Activated CD4-positive, alpha-beta T cell treated with anti-CD3 and anti-CD28 coated beads, Interleukin-2, amount 50 U/mL, for 4 hours (primary cell): ENCODE measurements around the gene CHEK2.
"Not testable (repeated sequence)": the region's sequence is repeated elsewhere in the genome, so short reads cannot be mapped to it uniquely, and the experiment has no call there.

Source experiments
- DNase-seq, 2 experiments: peaks; one replicate each; pipeline ENCODE4 v3.0.0-alpha.2; 2020

Gene CHEK2

DNA sequence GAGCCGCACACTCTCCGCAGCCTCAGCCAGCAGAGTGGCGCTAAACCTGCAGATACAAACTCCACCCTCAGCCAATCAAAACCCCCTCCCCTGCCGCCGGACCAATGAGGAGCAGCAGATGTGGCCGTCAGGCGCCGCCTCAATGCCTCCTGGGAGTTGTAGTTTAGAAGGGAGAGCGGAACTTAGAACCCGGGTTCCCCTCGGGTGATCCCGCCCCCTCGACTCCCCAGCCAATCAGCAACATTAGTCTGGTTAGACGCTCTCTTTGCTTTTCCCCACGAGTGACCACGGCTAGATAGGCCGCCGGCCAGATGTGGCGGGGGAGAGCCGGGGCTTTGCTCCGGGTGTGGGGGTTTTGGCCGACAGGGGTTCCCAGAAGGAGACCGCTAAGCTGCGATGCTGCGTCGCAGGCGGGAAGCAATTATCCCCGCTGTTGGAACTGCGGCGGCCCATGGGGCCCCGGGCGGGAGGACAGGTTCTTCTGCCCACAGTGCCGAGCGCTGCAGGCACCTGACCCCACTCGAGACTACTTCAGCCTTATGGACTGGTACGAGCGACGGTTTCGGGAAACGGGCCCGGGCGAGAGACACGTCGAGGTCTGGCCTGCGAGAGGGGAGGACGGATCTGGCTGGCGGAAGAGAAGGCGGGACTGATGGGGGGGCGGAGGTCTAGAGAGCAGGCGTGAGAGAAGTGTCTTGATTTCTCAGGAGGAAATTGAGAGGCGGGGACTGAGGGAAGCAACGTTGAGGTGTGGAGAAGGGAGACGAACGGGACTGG is at the start of gene CHEK2, which contains the start of gene HSCB:
Gene CHEK2 (minus strand): TSS at position 36 of the 777 bp plus-strand sequence. CDS start 7,099 bp downstream, outside the sequence.
Gene HSCB (plus strand): TSS at position 255 of the 777 bp plus-strand sequence. CDS start 57 bp downstream, at position 312.
- DNase-seq, result peak; percentile 97

DNA sequence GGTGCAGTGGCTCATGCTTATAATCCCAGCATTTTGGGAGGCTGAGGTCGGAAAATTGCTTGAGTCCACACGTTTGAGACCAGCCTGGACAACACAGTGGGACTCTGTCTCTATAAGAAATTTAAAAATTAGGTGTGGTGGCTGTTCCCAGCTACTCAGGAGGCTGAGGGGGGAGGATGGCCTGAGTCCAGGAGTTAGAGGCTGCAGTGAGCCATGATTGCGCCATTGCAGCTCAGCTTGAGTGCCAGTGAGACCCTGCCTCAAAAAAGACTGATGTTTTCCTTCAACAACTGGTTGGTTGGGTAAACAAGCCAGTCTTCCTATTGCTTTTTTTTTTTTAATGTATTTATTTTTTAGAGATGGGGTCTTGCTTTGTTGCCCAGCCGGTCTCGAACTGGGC is 49.5 kb upstream of the CHEK2 start:
- no peak for DNase-seq

DNA sequence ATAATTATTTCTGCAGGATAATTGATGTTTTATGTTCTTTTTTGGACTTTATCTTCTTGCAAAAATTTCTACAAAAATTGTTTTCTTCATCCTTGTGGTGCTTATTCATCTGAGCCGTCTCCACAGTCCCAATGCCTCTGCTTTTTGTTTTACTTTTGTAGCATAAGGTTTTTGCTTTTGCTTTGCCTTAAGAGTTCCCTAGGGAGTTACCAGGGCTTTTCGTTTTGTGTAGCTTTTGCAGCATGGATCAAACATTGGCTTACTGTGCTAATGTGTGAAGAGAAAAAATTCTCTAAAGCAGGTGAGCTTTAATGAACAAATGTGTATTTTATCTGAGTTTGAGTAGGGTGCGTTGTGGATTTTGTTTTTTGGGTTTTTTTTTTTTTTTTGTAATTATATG is 47.0 kb upstream of the CHEK2 start:
- DNase-seq, result no peak

DNA sequence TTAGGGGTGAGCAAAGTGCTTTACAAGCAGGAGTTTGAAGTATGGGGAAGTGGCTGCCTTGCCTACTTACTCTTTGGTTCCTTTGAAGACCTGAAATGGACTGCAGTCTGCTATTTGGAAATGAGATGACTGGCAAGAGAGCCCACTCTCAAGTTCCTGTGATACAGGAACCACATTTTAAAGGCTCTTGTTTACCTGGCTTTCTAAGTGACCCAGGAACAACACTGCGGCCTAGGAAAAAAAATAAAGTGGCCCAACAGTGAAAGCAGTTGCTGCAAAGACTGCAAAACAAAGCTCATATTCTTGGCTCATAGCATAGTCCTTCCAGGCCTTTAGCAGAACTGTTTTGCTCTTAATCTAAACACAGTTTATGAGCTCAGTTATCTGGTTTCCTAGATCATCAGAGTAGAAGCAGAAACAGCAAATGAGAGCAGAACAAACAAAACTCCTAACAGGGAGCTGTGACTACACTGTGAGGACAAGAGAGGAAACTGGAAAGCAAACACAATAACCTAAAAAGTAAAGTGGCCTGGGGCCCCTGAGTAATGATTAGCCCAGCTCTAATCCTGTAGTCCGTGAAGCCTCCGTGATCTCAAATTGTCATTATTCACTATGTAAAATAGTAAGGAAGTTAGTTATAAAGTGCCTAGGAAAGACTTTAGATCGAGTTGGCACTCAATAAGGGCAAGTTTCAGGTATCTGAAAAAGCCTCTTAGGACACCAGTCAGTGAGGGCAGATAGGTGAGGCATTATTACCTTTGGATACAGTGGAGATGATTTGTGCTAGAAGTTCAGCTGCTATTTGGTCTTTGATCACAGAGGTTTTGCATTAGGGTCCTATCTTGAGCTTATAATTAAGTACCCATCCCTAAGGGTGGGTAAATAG is 42.4 kb upstream of the CHEK2 start:
- no peak for DNase-seq

DNA sequence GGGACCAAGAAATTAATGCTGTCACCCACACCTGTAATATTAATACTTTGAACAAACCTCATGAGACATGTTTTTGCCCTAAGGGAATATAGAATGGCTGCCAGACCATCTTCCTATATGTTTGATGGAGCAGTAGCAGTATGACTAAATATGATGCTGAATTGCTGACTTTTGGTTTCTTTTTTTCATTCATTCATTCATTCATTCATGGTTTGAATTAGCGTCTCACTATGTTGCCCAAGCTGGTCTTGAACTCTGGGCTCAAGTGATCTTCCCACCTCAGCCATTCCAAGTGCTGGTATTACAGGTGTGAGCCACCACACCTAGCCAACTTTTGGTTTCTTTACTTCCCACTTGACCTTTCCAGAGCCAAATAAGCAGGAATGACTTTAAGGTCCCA is 38.7 kb upstream of the CHEK2 start:
- DNase-seq, result no peak

DNA sequence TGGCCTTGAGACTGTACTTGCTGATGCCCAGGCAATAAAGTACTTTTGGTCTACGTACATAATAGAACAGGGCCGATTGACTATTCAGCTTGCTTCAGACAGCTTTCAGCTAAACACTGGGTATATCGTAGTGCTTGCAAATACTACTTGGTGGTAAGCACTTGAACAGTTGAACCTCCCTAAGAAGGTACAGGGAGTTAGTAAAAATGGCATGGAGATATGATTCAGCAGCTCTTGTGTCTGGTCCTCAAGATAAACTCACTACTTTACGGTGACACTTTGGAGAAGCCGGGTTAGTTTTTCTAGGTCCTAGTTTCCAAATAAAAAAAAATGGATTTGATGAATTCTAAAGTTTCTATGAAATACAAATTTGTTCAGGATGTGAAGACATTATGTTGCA is 38.2 kb upstream of the CHEK2 start:
- no peak for DNase-seq

DNA sequence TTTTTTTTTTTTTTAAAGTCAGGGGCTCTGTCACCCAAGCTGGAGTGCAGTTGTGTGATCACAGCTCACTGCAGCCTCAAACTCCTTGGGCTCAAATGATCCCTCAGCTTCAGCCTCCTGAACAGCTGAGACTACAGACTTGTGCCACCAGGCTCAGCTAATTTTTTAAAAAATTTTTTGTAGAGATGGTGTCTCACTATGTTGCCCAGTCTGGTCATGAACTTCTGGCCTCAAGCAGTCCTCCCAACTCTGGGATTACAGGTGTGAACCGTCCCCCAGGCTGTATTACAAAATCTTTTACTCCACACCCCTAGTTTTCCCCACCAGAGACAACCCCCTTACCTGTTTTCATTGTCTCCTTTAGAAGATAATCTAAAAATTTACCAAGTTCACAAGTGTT is 32.8 kb upstream of the CHEK2 start:
- DNase-seq, result no peak

DNA sequence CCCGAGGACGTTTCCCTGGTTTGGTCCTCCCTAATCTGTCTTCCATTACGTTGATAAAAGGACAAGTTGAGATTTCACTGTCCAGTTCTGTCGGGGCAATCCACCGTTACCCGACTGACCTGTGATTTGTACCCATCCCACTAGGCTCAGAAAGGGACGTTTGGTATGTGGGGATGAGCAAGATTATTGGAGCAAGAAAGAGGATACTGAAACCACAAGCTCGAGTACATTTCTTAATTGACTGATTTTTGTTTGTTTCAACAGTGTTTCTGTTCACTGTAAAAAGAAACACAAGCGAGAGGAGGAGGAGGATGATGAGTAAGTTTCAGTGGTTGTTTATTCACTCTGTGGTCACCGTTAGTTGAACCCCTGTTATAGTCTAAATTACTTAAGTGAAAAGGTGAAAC is 31.8 kb upstream of the CHEK2 start:
- no peak for DNase-seq

DNA sequence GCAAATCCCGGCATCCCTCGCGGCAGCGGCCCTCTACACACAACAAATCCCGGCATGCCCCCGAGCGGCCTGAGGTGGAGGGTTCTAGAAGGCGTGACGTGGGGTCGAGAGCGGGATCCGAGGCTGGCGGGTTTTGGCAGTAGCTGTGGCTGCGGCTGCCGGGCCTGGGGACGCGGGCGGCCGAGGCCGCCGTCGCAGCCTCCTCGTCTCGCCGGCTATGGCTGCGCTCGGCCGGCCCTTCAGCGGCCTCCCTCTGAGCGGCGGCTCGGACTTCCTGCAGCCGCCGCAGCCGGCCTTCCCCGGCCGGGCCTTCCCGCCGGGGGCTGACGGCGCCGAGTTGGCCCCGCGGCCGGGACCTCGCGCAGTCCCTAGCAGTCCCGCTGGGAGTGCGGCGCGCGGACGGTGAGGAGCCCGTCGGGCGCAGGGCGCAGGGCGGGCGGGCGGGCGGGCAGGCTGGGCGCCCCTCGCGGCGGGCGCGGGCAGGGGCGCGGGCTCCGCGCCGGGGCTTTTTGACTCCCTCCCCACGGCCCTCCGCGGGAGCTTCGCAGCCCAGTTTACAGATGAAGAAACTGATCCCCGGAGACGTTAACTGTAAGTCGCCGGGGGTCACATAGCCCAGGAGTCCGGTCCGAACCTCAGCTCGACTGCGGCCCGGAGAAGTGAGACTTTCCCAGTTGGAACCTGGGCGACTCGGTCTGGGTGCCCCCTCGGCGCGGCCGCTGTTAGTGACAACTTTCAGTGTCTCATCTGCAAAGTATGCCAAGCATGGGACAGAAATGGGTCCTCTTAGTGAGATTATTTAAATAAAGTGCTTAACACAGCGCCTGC is 31.2 kb upstream of the CHEK2 start, which contains the start of gene CCDC117:
Gene CCDC117 (plus strand): TSS at position 63 of the 828 bp plus-strand sequence. CDS start 155 bp downstream, at position 218.
- peak; percentile 90 to 91 for DNase-seq

DNA sequence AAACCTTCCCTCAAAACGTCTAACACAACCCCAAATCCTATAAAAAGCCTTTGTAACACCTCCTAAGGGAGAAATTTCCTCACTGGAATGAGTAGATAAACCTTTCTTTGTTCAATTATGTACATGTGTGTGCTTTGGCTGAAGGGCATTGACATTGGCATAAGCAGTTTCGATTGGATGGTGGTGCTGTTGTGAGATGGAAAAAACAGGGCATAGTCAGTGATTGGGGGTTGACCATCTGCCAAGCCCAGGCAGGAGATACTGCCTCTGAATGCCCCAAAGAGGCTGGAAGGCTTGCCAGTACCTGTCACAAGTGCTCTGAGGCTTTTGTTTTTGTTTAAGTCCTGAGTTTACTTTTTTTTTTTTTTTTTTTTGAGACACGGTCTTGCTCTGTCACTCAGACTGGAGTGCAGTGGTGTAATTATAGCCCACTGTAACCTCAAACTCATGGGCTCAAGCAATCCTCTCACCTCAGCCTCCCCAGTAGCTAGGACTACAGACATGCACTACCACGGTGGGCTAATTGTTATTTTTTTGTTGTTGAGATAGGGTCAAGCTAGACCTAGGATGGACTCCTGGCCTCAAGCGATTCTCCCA is 29.7 kb upstream of the CHEK2 start:
- DNase-seq, result no peak

DNA sequence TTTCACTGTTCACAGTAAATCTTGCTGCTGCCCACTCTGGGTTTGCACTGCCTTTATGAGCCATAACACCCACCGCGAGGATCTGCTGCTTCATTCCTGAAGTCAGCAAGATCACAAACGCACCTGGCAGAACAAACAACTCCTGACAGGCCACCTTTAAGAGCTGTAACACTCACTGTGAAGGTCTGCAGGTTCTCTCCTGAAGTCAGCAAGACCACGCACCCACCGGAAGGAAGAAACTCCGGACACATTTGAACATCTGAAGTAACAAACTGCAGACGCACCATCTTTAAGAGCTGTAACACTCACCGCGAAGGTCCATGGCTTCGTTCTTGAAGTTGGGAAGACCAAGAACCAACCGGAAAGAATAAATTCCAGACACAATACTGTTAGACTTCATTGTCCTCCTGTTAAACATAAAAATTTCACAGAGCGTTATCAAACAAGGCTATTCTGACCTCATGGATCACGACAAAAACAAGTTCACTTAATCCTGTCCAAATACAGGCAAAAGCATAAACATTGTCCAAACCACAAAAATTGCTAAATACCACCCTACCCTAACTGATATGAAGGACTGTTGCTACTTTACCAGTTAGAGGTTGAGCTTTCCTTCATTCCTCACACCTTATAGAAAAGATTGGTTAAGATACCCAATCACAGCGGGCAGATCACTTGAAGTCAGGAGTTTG is 27.9 kb upstream of the CHEK2 start:
- DNase-seq, result no peak

DNA sequence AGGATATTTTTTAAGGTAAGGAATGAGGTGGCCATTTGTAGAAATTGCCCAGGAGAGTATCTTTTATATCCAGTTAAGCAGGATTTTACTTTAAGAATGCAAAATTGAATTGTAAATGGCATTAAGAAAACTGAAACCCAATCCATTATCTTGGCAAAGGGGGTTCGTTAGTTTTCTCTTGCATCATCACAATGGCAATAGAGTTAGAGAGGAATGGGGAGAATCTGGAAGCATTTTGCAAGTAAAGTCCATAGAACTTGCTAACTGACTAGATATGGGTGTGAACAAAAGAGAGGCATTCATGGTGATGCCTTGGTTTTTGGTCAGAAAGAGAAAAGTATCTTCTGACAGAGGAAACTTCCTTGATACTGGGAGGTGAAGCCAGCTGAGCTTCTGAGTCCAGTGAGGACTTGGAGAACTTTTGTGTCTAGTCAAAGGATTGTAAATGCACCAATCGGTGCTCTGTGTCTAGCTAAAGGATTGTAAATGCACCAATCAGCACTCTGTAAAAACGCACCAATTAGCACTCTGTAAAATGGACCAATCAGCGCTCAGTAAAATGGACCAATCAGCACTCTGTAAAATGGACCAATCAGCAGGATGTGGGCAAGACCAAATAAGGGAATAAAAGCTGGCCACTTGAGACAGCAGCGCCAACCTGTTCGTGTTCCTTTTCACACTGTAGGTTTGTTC is 27.2 kb upstream of the CHEK2 start:
- no peak for DNase-seq

DNA sequence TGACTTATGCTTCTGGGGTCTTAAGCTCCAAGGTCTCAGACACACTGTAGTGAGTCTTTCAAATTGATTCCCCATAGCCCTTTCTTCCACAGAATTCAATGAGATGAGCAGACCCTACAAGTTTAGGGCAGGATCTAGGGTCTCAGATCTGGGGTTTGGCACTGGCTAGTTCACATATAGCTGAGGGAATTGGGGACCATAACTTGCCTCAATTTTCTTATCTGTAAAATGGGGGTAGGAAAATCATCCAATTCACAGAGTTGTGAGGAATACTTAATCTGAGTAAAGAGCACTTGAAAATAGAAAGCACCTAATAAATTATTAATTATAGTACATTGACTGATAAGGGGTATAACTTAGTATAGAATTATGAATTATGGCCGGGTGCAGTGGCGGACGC is 25.0 kb upstream of the CHEK2 start:
- no peak for DNase-seq

DNA sequence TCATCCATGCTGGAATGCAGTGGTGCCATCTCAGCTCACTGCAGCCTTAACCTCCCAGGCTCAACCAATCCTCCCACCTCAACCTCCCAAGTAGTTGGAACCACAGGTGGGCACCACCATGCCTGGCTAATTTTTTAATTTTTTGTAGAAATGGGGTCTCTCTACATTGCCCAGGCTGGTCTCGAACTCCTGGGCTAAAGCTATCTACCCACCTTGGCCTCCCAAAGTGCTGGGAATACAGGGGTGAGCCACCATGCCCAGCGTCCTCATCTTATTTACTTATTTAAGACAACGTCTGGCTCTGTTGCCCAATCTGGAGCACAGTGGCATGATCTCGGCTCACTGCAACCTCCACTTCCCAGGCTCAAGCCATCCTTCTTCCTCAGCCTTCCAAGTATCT is 20.4 kb upstream of the CHEK2 start:
- DNase-seq, result not testable (repeated sequence)

DNA sequence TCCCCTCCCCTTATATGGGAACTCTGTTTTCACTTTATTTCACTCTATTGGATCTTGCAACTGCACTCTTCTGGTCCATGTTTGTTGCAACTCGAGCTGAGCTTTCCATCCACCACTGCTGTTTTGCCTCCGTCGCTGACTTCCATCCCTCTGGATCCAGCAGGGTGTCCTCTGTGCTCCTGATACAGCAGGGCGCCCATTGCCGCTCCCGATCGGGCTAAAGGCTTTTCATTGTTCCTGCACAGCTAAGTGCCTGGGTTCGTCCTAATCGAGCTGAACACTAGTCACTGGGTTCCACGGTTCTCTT is 19.8 kb upstream of the CHEK2 start:
- no peak for DNase-seq

DNA sequence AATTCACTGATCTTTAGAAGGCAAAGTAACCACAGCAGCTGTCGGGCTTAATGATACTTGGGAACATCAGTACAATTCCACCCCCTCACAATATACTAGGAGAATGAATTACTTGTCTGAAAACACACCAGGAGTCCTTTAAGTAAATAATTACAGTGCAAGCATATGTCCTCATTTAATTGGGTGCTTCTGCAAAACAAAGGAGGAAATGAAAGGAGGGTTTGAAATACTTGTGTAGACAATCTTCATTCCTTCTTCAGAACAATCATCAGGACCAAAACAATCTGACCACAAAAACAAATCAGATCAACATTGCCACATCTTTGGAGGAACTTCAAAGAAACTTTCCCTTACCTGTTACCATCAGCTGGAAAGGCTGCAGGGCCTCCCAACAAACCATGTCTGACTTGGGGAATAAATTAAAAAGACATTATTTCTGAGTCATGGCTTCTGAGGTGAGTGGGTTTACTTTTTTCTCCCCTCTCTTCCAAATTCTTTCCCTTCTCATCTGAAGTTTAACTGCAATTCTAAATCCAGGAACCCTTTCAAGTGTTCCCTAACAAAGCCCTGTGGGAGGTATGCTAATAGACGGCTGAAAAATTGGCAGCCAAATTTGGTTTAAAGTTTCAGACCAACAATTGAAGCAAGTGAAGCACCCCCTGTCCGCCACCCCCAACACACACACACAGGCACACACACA is 18.4 kb upstream of the CHEK2 start:
- DNase-seq, result no peak

DNA sequence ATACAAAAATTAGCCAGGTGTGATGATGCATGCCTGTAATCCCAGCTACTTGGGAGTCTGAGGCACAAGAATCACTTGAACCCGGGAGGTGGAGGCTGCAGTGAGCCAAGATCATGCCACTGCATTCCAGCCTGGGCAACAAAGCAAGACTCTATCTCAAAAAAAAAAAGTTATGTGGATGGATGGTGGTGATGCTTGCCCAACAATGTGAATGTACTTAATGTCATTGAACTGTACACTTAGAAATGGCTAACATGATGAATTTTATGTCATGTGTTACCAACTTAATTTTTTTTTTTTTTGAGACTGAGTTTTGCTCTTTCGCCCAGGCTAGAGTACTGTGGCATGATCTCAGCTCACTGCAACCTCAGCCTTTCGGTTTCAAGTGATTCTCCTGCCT is 12.9 kb upstream of the CHEK2 start:
- not testable (repeated sequence) for DNase-seq

DNA sequence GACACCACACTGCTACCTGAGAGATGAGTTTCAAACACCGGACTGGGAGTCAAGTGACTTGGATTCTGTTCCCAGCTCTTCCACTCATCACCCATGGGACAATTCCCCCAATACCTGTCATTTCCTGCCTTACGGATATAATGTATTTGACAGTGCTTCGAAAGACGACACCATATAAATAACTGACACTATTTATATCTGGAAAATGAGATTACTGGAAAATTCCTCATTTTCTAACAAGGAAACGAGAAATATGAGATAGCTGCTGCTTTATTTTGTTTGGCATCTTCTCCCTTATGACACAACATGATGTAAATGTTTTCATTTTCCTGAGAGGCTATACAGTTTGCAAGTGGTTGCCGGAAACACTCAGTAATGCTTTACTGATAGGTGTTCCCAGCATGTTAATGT is 8.9 kb upstream of the CHEK2 start:
- no peak for DNase-seq

DNA sequence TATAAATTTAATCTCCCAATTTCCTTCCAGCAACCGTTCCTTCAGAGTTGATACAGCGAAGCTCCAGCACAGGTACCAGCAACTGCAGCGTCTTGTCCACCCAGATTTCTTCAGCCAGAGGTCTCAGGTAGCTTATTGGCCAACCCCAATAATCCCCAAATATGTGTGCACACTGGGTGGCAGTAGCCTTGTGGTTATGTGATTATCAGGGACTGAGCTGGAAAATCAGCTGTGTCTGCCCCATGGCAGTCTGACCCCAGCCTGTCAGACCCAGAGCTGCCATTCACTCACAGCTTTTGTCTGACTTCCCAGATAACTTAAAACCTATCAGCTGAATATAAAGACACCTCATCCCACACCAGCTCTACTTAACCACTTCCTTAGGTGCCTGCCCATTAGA is 2.2 kb upstream of the CHEK2 start:
- DNase-seq, result no peak

DNA sequence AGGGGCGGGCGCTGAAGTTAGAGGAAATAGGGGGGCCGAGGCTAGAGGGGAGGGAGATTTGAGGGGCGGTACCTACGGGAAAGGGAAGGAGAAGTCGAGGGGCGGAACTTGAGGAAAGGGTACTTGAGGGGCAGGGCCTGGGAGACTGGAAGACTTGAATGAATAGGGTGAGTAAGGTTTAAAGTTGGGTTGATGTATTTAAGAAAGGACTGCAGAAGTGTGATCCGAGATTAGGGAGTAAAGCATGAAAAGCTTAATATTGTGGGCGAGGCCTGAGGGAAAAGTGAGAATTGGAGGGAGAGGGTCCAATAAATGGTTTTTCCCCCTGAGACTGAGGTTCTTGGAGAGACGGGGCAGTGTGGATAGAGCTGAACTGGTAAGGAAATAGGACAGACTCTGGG is 942 bp upstream of the CHEK2 start:
- no peak for DNase-seq
